GM23338 (cell line): Measurements from ENCODE around the gene STXBP5L. TPM values are rescaled to one million over a fixed set of nuclear protein-coding genes. Genes with fewer than 3 reads are reported as not detected.

Experiments
- ATAC-seq: fragments of 200-7000 bp; cut with Tn5 transposase; 3 replicates; pipeline ENCODE4 v1.9.1; 2020
- DNase-seq: peaks from one replicate; pipeline ENCODE4 v3.0.0-alpha.2; 2015; ENCODE audit warnings: low spot score
- H2AFZ ChIP-seq: fragments of 200-600 bp; sonication (generic); 2 replicates; pipeline ENCODE4 v1.8.0; 2016; ENCODE audit warnings: antibody characterized with exemption, mild to moderate bottlenecking, moderate library complexity
- H3F3A ChIP-seq: fragments of 200-600 bp; sonication (generic); replicated peaks from 2 replicates; pipeline ENCODE4 v1.8.0; 2017; ENCODE audit warnings: antibody characterized with exemption, mixed run types, low read depth
- H3K27ac ChIP-seq: fragments of 200-600 bp; sonication (generic); 2 replicates; pipeline ENCODE4 v1.6.1; 2016; ENCODE audit warnings: low read depth
- H3K27me3 ChIP-seq: fragments of 200-600 bp; sonication (generic); 2 replicates; pipeline ENCODE4 v1.8.0; 2016; ENCODE audit warnings: mild to moderate bottlenecking, mixed run types, moderate library complexity; ENCODE audit not compliant: insufficient read depth
- H3K36me3 ChIP-seq: fragments of 200-600 bp; sonication (generic); 2 replicates; pipeline ENCODE4 v1.8.0; 2016; ENCODE audit warnings: mild to moderate bottlenecking; ENCODE audit not compliant: insufficient read depth
- H3K4me1 ChIP-seq: fragments of 200-600 bp; sonication (generic); 2 replicates; pipeline ENCODE4 v1.8.0; 2016; ENCODE audit warnings: mild to moderate bottlenecking, moderate library complexity; ENCODE audit not compliant: insufficient read depth
- H3K4me2 ChIP-seq: fragments of 200-600 bp; sonication (generic); 2 replicates; pipeline ENCODE4 v1.7.1; 2017; ENCODE audit warnings: mixed run types
- H3K4me3 ChIP-seq: fragments of 200-600 bp; sonication (generic); 2 replicates; pipeline ENCODE4 v1.6.1; 2016; ENCODE audit warnings: mixed run types
- H3K79me2 ChIP-seq: fragments of 200-600 bp; sonication (generic); replicated peaks from 2 replicates; pipeline ENCODE4 v1.8.0; 2017; ENCODE audit warnings: mild to moderate bottlenecking; ENCODE audit not compliant: insufficient read depth
- H3K9me2 ChIP-seq: fragments of 200-600 bp; sonication (generic); 2 replicates; pipeline ENCODE4 v1.8.0; 2017; ENCODE audit not compliant: insufficient read depth
- H4K20me1 ChIP-seq: fragments of 200-600 bp; sonication (generic); replicated peaks from 2 replicates; pipeline ENCODE4 v1.8.0; 2017; ENCODE audit warnings: mild to moderate bottlenecking; ENCODE audit not compliant: insufficient read depth
- H3K27ac Mint-ChIP-seq: 2 replicates; pipeline ENCODE4 v1.8.0; 2020; ENCODE audit warnings: inconsistent platforms, mild to moderate bottlenecking, moderate library complexity, mixed read lengths
- H3K27me3 Mint-ChIP-seq: 3 replicates; pipeline ENCODE4 v1.8.0; 2022; ENCODE audit warnings: low read depth, mild to moderate bottlenecking, moderate library complexity, mixed read lengths, inconsistent platforms; ENCODE audit not compliant: insufficient read depth, poor library complexity
- H3K36me3 Mint-ChIP-seq: 3 replicates; pipeline ENCODE4 v1.8.0; 2021; ENCODE audit warnings: low read depth, mild to moderate bottlenecking, inconsistent platforms, moderate library complexity, mixed read lengths
- H3K4me1 Mint-ChIP-seq: 3 replicates; pipeline ENCODE4 v1.8.0; 2020; ENCODE audit warnings: mild to moderate bottlenecking, inconsistent platforms, mixed read lengths
- H3K4me3 Mint-ChIP-seq: 3 replicates; pipeline ENCODE4 v1.8.0; 2021; ENCODE audit warnings: moderate library complexity, mild to moderate bottlenecking, inconsistent platforms, mixed read lengths
- H3K9me3 Mint-ChIP-seq: 3 replicates; pipeline ENCODE4 v1.8.0; 2020; ENCODE audit warnings: moderate library complexity, mild to moderate bottlenecking, inconsistent platforms, mixed read lengths
- CREB1 ChIP-seq: fragments of 250-450 bp; sonication (Bioruptor Pico); IDR thresholded peaks from 2 replicates; pipeline ENCODE4 v1.5.0; 2020; ENCODE audit warnings: low read depth, mild to moderate bottlenecking, moderate library complexity
- CTCF ChIP-seq, 2 experiments: fragments of 200-600 bp in 1 of 2; sonication (generic) in 1 of 2; conservative IDR thresholded peaks; 2 replicates each; pipeline versions ENCODE4 v1.5.1 to v1.6.1; 2016 to 2017; ENCODE audit warnings: antibody characterized with exemption in 2 of 2, low read depth in 2 of 2, mild to moderate bottlenecking in 2 of 2, moderate library complexity in 1 of 2
- ETS1 ChIP-seq: IDR thresholded peaks from 2 replicates; pipeline ENCODE4 v1.6.1; 2016; ENCODE audit warnings: antibody characterized with exemption
- EZH2 ChIP-seq: fragments of 200-600 bp; sonication (generic); IDR thresholded peaks from one replicate; pipeline ENCODE4 v1.8.0; 2017; ENCODE audit warnings: antibody characterized with exemption, mild to moderate bottlenecking, low read depth; ENCODE audit not compliant: unreplicated experiment
- EZH2phosphoT487 ChIP-seq: fragments of 200-600 bp; sonication (generic); IDR thresholded peaks from one replicate; pipeline ENCODE4 v1.8.1; 2018; ENCODE audit warnings: antibody characterized with exemption; ENCODE audit not compliant: unreplicated experiment
- JUNB ChIP-seq: IDR thresholded peaks from one replicate; pipeline ENCODE4 v1.6.1; 2016; ENCODE audit warnings: antibody characterized with exemption; ENCODE audit not compliant: unreplicated experiment
- NANOG ChIP-seq: IDR thresholded peaks from 2 replicates; pipeline ENCODE4 v1.6.1; 2016; ENCODE audit warnings: antibody characterized with exemption, borderline replicate concordance
- POLR2AphosphoS5 ChIP-seq: IDR thresholded peaks from 2 replicates; pipeline ENCODE4 v1.6.1; 2016; ENCODE audit warnings: antibody characterized with exemption, low read depth
- REST ChIP-seq: IDR thresholded peaks from one replicate; pipeline ENCODE4 v1.6.1; 2018; ENCODE audit warnings: antibody characterized with exemption; ENCODE audit not compliant: unreplicated experiment
- STAT1 ChIP-seq: IDR thresholded peaks from one replicate; pipeline ENCODE4 v1.6.1; 2016; ENCODE audit warnings: antibody characterized with exemption; ENCODE audit not compliant: unreplicated experiment
- ZNF114 ChIP-seq: fragments of 250-450 bp; sonication (Bioruptor Pico); IDR thresholded peaks from 2 replicates; pipeline ENCODE4 v1.5.0; 2020; ENCODE audit warnings: mild to moderate bottlenecking, moderate library complexity
- ZNF331 ChIP-seq: fragments of 250-450 bp; sonication (Bioruptor Pico); IDR thresholded peaks from 2 replicates; pipeline ENCODE4 v1.5.0; 2020; ENCODE audit warnings: low read depth, mild to moderate bottlenecking, moderate library complexity
- ZNF462 ChIP-seq: fragments of 250-450 bp; sonication (Bioruptor Pico); IDR thresholded peaks from 2 replicates; pipeline ENCODE4 v1.5.0; 2020; ENCODE audit warnings: mild to moderate bottlenecking, moderate library complexity
- polyA plus RNA-seq: library from polyadenylated mRNA; unstranded; fragments of >200 nt; fragmentation: Nextera tagmentation; extraction: Ambion mirVana; gene quantifications from 2 replicates; pipeline ENCODE4 v1.2.1, GENCODE V29; 2016
- total RNA-seq: library from RNA; depleted of rRNA; stranded (reverse); fragments of >200 nt; shearing (Covaris generic); gene quantifications from 2 replicates; pipeline ENCODE4 v1.2.3, GENCODE V29; 2014

The STXBP5L gene
- total and polyA plus RNA-seq, 2 experiments from 2014 or later, result 4.2 to 6.0 TPM

GRCh38 chr3:121274411-121274810, 366.4 kb downstream of the STXBP5L start:
- TF ChIP-seq NANOG (no peak), ZNF331 (no peak), EZH2 (no peak), JUNB (no peak), EZH2phosphoT487 (no peak), STAT1 (no peak), ETS1 (no peak), REST (no peak), ZNF114 (CRISPR knock-in tag) (no peak), ZNF462 (no peak), CREB1 (CRISPR knock-in tag) (no peak), POLR2AphosphoS5 (no peak), CTCF (conservative IDR thresholded peaks at IDR 0.05; ENCODE audit: low read depth in 2 of 2) (no peak)
- H3K27me3 ChIP-seq, result no peaks in the 10 kb centered on the region
- H3K79me2 ChIP-seq, result no peaks in the 10 kb centered on the region
- H4K20me1 ChIP-seq, result no peaks in the 10 kb centered on the region
- H3K4me1 ChIP-seq, result no peaks in the 10 kb centered on the region
- Mint-ChIP-seq H3K4me1 (no peaks in the 10 kb centered on the region), H3K36me3 (0 out of 3 replicates have a peak, but pooled peaks cover 4% of the 10 kb centered on the region), H3K4me3 (no peak overlapping the region), H3K27ac (no peak overlapping the region), H3K9me3 (no peaks in the 10 kb centered on the region), H3K27me3 (peaks cover 3% of the 10 kb centered on the region)
- H3K4me3 ChIP-seq, result no peak overlapping the region
- no peak for DNase-seq
- H3K36me3 ChIP-seq, result no peaks in the 10 kb centered on the region
- no peaks in the 10 kb centered on the region for H3K9me2 ChIP-seq
- no peak overlapping the region for H3K27ac ChIP-seq
- H3F3A ChIP-seq, result no peaks in the 10 kb centered on the region
- H2AFZ ChIP-seq, result no peak overlapping the region
- no peak for ATAC-seq
- no peak overlapping the region for H3K4me2 ChIP-seq
